Neural cell (in vitro differentiated cells): ENCODE measurements around the gene PARD3B. TPM values are rescaled to one million over a fixed set of nuclear protein-coding genes. Genes with fewer than 3 reads are reported as not detected.

Source experiments
- H2AFZ ChIP-seq: fragments of 200-600, 300-800 bp; sonication (generic), shearing (Covaris generic); 2 replicates; pipeline ENCODE4 v1.6.0; 2014; ENCODE audit warnings: low read depth, mild to moderate bottlenecking, antibody characterized with exemption, low read length, moderate library complexity
- H3F3A ChIP-seq: fragments of 200-600 bp; shearing (Covaris generic); 2 replicates; pipeline ENCODE4 v1.6.1; 2016; ENCODE audit warnings: mild to moderate bottlenecking, moderate library complexity, mixed read lengths, antibody characterized with exemption, low read length; ENCODE audit not compliant: insufficient read depth, poor library complexity, severe bottlenecking
- H3K27ac ChIP-seq: fragments of 200-600, 300-800 bp; sonication (generic), shearing (Covaris generic); 2 replicates; pipeline ENCODE4 v1.5.1; 2014; ENCODE audit warnings: mild to moderate bottlenecking, low read length, moderate library complexity
- H3K27me3 ChIP-seq: fragments of 300-800, 200-600 bp; sonication (generic), shearing (Covaris generic); 2 replicates; pipeline ENCODE4 v1.6.0; 2014; ENCODE audit warnings: mild to moderate bottlenecking, low read depth, low read length, moderate library complexity; ENCODE audit not compliant: insufficient read depth
- H3K36me3 ChIP-seq: fragments of 300-800, 200-600 bp; sonication (generic), shearing (Covaris generic); 2 replicates; pipeline ENCODE4 v1.5.1; 2014; ENCODE audit warnings: mild to moderate bottlenecking, antibody characterized with exemption, low read length, moderate library complexity; ENCODE audit not compliant: insufficient read depth
- H3K4me2 ChIP-seq: fragments of 300-800, 200-600 bp; sonication (generic), shearing (Covaris generic); 2 replicates; pipeline ENCODE4 v1.6.0; 2014; ENCODE audit warnings: mild to moderate bottlenecking, low read length
- H3K4me3 ChIP-seq: fragments of 300-800, 200-600 bp; sonication (generic), shearing (Covaris generic); 2 replicates; pipeline ENCODE4 v1.5.1; 2014; ENCODE audit warnings: mild to moderate bottlenecking, low read length, moderate library complexity
- H3K79me2 ChIP-seq: fragments of 200-600 bp; shearing (Covaris generic); replicated peaks from 2 replicates; pipeline ENCODE4 v1.6.0; 2014; ENCODE audit warnings: mild to moderate bottlenecking, low read length, moderate library complexity; ENCODE audit not compliant: insufficient read depth
- H3K9ac ChIP-seq: fragments of 300-800, 200-600 bp; sonication (generic), shearing (Covaris generic); 2 replicates; pipeline ENCODE4 v1.6.1; 2016; ENCODE audit warnings: mild to moderate bottlenecking, low read length, mixed read lengths
- H3K9me2 ChIP-seq: fragments of 200-600 bp; shearing (Covaris generic); 2 replicates; pipeline ENCODE4 v1.6.1; 2016; ENCODE audit warnings: mild to moderate bottlenecking, low read length, mixed read lengths; ENCODE audit not compliant: insufficient read depth
- H3K9me3 ChIP-seq: fragments of 200-600, 300-800 bp; sonication (generic), shearing (Covaris generic); 2 replicates; pipeline ENCODE4 v1.6.1; 2016; ENCODE audit warnings: mild to moderate bottlenecking, mixed run types, low read length, moderate library complexity, mixed read lengths
- H4K20me1 ChIP-seq: fragments of 200-600 bp; shearing (Covaris generic); 2 replicates; pipeline ENCODE4 v1.6.1; 2016; ENCODE audit warnings: mild to moderate bottlenecking, mixed run types; ENCODE audit not compliant: insufficient read depth
- EP300 ChIP-seq: fragments of 450-650 bp; conservative IDR thresholded peaks from 2 replicates; pipeline ENCODE4 v1.6.1; 2014; ENCODE audit warnings: antibody characterized with exemption, mild to moderate bottlenecking, moderate library complexity; ENCODE audit not compliant: poor library complexity, severe bottlenecking
- EZH2 ChIP-seq: fragments of 200-600, 300-800 bp; shearing (Covaris generic), sonication (generic); IDR thresholded peaks from 2 replicates; pipeline ENCODE4 v1.6.1; 2014; ENCODE audit warnings: antibody characterized with exemption, low read length, borderline replicate concordance, mild to moderate bottlenecking; ENCODE audit not compliant: insufficient read depth, poor library complexity, severe bottlenecking
- MXI1 ChIP-seq: fragments of 450-650 bp; conservative IDR thresholded peaks from 2 replicates; pipeline ENCODE4 v1.6.1; 2014; ENCODE audit warnings: antibody characterized with exemption, mild to moderate bottlenecking; ENCODE audit not compliant: poor library complexity, severe bottlenecking
- POLR2AphosphoS5 ChIP-seq: IDR thresholded peaks from 2 replicates; pipeline ENCODE4 v1.6.1; 2012
- RAD21 ChIP-seq: fragments of 450-650 bp; conservative IDR thresholded peaks from 2 replicates; pipeline ENCODE4 v1.6.1; 2014; ENCODE audit warnings: antibody characterized with exemption, mild to moderate bottlenecking, moderate library complexity
- SMC3 ChIP-seq: fragments of 450-650 bp; conservative IDR thresholded peaks from 2 replicates; pipeline ENCODE4 v1.6.1; 2014; ENCODE audit warnings: antibody characterized with exemption, mild to moderate bottlenecking, moderate library complexity; ENCODE audit not compliant: poor library complexity
- TAF1 ChIP-seq: IDR thresholded peaks from 2 replicates; pipeline ENCODE4 v1.6.1; 2012; ENCODE audit warnings: low read depth
- polyA plus RNA-seq: library from polyadenylated mRNA; depleted of rRNA; stranded (reverse); fragments of >200 nt; gene quantifications from 2 replicates; pipeline ENCODE4 v1.2.3, GENCODE V29; 2014
- TF ChIP-seq, protein P1 (sequence below): fragments of 450-650 bp; IDR thresholded peaks from 2 replicates; pipeline ENCODE4 v1.5.1; 2014; ENCODE audit warnings: antibody characterized with exemption, mild to moderate bottlenecking, moderate library complexity; ENCODE audit not compliant: poor library complexity, severe bottlenecking
- TF ChIP-seq, protein P2 (sequence below): IDR thresholded peaks from 2 replicates; pipeline ENCODE4 v1.6.1; 2012; ENCODE audit warnings: borderline replicate concordance

PARD3B gene
- polyA plus RNA-seq, 1 donor from 2014 or later = 0.54 TPM

DNA sequence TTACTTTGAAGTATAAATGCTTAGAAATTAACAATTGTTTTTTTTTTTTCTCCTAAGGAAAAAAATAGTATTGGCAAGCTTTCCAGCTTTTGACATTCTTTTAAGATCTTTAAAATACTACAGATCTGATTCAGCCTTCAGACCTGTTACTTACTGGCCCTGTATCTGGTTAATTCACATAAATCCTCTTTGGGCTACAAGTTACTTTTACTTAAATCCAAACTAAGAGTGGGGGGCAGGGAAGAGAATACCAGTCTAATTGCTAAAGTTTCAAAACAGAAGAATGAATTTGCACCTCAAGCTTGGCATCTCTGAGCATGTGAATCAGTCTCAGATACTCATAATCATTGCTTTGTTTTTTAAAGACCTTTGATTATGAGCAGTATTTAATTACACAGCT lies 386.3 kb downstream of the PARD3B start:
- H3F3A ChIP-seq = no peaks in the 10 kb centered on the region
- H3K36me3 ChIP-seq = no peaks in the 10 kb centered on the region
- H3K9me3 ChIP-seq = no peaks in the 10 kb centered on the region
- no peak overlapping the region for H3K4me2 ChIP-seq
- no peaks in the 10 kb centered on the region for H3K9me2 ChIP-seq
- H3K4me3 ChIP-seq = no peak overlapping the region
- no peaks in the 10 kb centered on the region for H3K79me2 ChIP-seq
- H3K27me3 ChIP-seq = no peaks in the 10 kb centered on the region
- no peak overlapping the region for H2AFZ ChIP-seq
- TF ChIP-seq, protein P1, sequence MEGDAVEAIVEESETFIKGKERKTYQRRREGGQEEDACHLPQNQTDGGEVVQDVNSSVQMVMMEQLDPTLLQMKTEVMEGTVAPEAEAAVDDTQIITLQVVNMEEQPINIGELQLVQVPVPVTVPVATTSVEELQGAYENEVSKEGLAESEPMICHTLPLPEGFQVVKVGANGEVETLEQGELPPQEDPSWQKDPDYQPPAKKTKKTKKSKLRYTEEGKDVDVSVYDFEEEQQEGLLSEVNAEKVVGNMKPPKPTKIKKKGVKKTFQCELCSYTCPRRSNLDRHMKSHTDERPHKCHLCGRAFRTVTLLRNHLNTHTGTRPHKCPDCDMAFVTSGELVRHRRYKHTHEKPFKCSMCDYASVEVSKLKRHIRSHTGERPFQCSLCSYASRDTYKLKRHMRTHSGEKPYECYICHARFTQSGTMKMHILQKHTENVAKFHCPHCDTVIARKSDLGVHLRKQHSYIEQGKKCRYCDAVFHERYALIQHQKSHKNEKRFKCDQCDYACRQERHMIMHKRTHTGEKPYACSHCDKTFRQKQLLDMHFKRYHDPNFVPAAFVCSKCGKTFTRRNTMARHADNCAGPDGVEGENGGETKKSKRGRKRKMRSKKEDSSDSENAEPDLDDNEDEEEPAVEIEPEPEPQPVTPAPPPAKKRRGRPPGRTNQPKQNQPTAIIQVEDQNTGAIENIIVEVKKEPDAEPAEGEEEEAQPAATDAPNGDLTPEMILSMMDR = no peak
- H3K9ac ChIP-seq = no peak overlapping the region
- no peaks in the 10 kb centered on the region for H4K20me1 ChIP-seq
- H3K27ac ChIP-seq = no peak overlapping the region

DNA sequence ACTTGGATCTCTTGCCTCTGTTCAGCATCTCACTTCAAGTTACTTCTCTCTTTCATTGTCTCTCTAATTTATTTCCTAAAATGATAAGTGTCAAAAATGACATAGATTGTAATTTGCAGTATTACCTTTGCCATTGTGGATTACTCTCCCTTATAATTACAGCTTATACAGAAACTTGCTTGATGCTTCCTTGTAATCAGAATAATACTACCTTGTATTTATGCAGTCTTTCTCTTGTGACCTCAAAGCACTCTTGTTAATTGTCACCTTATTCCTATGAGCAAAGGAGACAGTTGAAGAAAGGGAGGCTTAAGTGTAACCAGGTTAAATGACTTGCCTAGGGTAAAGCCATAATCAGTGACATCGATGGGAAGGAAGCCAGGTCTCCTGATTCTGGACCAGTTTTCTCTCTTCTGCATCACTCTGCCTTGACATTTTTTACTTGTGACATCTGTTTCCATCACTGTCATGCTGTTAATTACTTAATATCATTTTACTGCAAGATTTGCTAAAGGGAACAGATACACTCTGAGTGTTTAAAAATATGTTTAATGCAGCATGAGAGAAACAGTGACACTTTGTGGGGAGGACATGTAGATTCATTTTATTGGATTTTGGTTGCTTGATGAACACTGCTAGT lies 388.6 kb downstream of the PARD3B start:
- no peak overlapping the region for H3K27ac ChIP-seq
- H3K79me2 ChIP-seq = no peaks in the 10 kb centered on the region
- H3F3A ChIP-seq = no peaks in the 10 kb centered on the region
- H3K9me2 ChIP-seq = no peaks in the 10 kb centered on the region
- no peaks in the 10 kb centered on the region for H4K20me1 ChIP-seq
- H3K36me3 ChIP-seq = no peaks in the 10 kb centered on the region
- no peak for TF ChIP-seq EZH2
- TF ChIP-seq, protein P1 = no peak
- H3K4me3 ChIP-seq = no peak overlapping the region
- no peaks in the 10 kb centered on the region for H3K27me3 ChIP-seq
- no peak overlapping the region for H2AFZ ChIP-seq
- H3K9ac ChIP-seq = no peak overlapping the region
- no peaks in the 10 kb centered on the region for H3K9me3 ChIP-seq
- no peak overlapping the region for H3K4me2 ChIP-seq

DNA sequence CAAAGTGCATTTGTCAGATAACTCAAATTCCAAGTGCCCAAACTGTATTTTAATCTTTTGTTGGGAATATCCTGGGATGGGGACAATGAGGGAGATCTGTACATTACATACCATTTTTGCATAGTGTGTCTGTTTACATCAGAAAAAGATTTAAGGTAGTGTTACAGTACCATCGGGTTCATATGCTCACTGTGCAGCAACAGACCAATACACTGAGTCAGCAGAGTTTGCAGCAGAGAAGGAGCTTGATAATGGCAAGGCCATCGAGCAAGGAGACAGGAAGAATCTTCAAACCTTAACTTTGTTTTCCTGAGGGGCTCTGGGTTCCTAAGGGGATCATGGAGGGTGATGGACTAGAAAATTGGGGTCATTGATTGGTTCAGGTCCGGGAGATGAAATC lies 399.7 kb downstream of the PARD3B start:
- Histone ChIP-seq H3K4me2 (no peak overlapping the region), H3K4me3 (no peak overlapping the region)

More for the DNA sequence above, 399.7 kb downstream of the PARD3B start:
- Histone ChIP-seq H4K20me1 (no peaks in the 10 kb centered on the region), H3K79me2 (no peaks in the 10 kb centered on the region), H3K27ac (no peak overlapping the region), H3K27me3 (no peaks in the 10 kb centered on the region), H3K9ac (no peak overlapping the region), H3K9me2 (no peaks in the 10 kb centered on the region), H3K36me3 (no peaks in the 10 kb centered on the region), H3K9me3 (no peaks in the 10 kb centered on the region), H2AFZ (no peak overlapping the region), H3F3A (no peaks in the 10 kb centered on the region)
- TF ChIP-seq, protein P2, sequence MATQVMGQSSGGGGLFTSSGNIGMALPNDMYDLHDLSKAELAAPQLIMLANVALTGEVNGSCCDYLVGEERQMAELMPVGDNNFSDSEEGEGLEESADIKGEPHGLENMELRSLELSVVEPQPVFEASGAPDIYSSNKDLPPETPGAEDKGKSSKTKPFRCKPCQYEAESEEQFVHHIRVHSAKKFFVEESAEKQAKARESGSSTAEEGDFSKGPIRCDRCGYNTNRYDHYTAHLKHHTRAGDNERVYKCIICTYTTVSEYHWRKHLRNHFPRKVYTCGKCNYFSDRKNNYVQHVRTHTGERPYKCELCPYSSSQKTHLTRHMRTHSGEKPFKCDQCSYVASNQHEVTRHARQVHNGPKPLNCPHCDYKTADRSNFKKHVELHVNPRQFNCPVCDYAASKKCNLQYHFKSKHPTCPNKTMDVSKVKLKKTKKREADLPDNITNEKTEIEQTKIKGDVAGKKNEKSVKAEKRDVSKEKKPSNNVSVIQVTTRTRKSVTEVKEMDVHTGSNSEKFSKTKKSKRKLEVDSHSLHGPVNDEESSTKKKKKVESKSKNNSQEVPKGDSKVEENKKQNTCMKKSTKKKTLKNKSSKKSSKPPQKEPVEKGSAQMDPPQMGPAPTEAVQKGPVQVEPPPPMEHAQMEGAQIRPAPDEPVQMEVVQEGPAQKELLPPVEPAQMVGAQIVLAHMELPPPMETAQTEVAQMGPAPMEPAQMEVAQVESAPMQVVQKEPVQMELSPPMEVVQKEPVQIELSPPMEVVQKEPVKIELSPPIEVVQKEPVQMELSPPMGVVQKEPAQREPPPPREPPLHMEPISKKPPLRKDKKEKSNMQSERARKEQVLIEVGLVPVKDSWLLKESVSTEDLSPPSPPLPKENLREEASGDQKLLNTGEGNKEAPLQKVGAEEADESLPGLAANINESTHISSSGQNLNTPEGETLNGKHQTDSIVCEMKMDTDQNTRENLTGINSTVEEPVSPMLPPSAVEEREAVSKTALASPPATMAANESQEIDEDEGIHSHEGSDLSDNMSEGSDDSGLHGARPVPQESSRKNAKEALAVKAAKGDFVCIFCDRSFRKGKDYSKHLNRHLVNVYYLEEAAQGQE = no peak
- TF ChIP-seq MXI1 (no peak), EZH2 (no peak), TAF1 (no peak), RAD21 (no peak), EP300 (no peak), POLR2AphosphoS5 (no peak), SMC3 (no peak)
- TF ChIP-seq, protein P1 = no peak
